Ramos (cell line): ENCODE results near the gene ADAMTSL2.

Experiments used
- in situ Hi-C: fragments of 300-500 bp; cut with MboI; formaldehyde crosslinking; loops from one replicate; pipeline ENCODE4 v1.14.3; 2022; ENCODE audit warnings: low sequenced_read_pairs; ENCODE audit not compliant: unreplicated experiment

ADAMTSL2 gene

GRCh38 chr9:133529874-133530273 is 4.6 kb upstream of the ADAMTSL2 start:
- in situ Hi-C loops: loop anchor here (10.0 kb wide), 1 partner anchor 475 kb away; no protein-coding TSS in a partner anchor

GRCh38 chr9:133531293-133531692 is 3.2 kb upstream of the ADAMTSL2 start:
- in situ Hi-C loops: loop anchor here (10.0 kb wide), 1 partner anchor 474 kb away; no protein-coding TSS in a partner anchor

DNA sequence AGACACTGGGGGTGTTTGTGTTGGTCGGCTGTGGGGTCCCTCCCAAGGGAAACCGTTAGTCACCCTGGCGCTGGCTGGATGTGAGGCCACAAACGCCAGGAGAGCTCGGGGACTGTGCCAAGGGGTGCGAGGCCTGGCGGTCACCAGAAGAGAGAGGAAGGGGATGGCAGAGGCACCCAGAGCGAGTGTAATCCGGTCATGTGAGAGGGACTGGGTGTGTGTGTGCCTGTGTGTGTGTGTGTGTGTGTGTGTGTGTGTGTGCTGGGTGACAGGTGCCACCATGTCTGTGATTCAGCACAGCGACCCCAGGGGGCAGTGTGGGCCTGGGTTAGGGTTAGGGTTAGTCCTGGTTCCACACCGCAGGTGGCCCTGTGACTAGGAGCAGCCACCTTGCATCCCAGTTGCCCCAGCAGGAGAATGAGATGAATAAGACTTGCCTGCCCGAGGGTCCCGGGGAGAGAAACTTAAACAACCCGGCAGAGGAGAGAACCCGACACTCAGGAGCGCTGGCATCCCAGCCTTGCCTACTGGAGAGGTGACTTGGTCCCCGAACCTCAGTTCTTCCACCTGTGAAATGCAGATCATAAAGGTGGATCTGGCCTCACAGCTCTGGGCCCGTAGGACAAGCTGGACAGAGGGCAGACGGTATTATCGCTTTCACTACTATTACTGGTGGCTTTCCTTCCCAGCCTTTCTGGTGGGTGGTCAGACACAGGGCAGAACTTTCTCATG is 1.4 kb upstream of the ADAMTSL2 start:
- in situ Hi-C loops: loop anchor here (10.0 kb wide), 1 partner anchor 472 kb away; no protein-coding TSS in a partner anchor

GRCh38 chr9:133533857-133534256 is 647 bp upstream of the ADAMTSL2 start:
- in situ Hi-C loops: loop anchor here (10.0 kb wide), 1 partner anchor 471 kb away; no protein-coding TSS in a partner anchor

DNA sequence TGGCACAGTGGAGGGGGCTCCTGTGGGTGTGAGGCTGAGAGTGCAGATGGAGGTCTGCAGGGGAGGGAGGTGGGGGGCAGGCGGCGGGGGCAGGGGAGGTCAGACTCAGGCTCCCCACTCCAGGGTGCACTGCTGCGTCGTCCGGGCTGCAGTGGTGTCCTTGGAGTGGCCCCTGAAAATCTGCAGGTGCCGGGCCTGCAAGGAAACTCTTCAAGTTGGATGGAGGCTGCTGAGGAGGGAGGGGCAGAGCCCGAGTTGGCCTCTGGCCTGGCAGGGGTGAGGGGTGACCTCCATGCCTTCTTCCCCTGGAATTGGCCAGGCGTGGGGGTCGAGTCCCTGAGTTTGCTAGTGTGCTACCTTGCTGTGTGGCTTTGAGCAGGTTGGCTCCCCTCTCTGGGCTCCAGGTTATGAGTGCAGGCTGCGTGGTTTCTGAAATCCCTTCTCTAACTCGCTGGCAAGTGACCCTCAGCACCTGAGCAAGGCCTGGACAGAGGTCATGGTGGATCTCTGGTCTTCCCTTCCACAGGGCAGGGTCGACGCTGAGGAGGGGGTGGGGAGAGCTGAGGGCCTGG is 888 bp downstream of the ADAMTSL2 start:
- in situ Hi-C loops: loop anchor here (5.0 to 10.0 kb wide), 2 partner anchors 182 to 469 kb away; no protein-coding TSS in a partner anchor

DNA sequence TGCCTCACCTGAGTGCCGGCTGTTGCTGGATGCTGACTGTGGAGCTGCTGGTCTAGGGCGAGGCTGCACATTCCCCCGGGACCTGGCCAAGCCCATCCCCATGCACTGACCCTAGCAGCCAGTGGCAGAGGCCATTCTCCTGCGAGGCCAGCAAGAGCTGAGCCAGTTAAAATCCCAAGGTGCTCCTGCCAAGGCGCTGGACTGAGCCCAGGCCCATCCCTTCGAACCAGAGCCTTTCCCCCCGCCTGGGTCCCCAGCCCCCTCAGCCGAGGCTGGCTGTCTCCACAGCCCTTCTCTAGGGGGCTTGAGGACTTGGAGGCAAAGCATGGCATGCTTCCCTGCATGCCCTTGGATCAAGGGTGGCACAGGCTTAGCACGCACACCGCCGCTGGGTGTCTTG is 1.6 kb downstream of the ADAMTSL2 start:
- in situ Hi-C loops: loop anchor here (5.0 to 10.0 kb wide), 2 partner anchors 181 to 469 kb away; no protein-coding TSS in a partner anchor

DNA sequence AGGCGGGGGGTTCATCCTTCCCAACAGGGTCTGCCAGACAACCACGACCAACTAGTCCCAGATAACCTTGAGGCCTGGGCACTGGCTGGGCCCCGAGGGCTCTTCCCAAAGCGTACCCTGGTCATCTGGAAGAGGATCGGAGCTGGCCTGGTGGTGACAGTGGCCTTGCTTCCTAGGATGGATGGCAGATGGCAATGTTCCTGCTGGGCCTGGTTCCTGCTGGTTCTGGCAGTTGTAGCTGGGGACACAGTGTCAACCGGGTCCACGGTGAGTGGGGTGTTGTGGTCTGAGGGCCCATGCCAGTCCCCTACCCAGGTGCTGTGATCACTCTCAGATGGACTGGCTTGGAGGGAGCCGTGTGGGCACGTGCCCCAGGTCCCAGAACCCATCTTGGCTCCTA is 2.0 kb downstream of the ADAMTSL2 start:
- in situ Hi-C loops: loop anchor here (5.0 to 10.0 kb wide), 2 partner anchors 181 to 468 kb away; no protein-coding TSS in a partner anchor

DNA sequence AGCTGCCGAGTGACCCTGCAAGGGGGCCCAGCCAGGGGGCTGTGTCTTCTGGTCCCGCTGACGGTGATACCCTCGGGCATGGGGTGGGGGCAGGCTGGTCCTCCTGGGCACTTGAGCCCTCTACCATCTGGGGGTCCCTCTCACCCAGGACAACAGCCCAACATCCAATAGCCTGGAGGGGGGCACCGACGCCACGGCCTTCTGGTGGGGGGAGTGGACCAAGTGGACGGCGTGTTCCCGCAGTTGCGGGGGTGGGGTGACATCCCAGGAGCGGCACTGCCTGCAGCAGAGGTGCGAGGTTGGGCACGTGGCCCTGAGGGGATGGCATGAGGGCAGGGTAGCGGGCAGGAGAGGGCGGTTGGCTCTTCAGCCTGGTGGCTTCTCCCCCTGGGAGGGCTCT is 2.8 kb downstream of the ADAMTSL2 start:
- in situ Hi-C loops: loop anchor here (5.0 to 10.0 kb wide), 2 partner anchors 180 to 468 kb away; no protein-coding TSS in a partner anchor

DNA sequence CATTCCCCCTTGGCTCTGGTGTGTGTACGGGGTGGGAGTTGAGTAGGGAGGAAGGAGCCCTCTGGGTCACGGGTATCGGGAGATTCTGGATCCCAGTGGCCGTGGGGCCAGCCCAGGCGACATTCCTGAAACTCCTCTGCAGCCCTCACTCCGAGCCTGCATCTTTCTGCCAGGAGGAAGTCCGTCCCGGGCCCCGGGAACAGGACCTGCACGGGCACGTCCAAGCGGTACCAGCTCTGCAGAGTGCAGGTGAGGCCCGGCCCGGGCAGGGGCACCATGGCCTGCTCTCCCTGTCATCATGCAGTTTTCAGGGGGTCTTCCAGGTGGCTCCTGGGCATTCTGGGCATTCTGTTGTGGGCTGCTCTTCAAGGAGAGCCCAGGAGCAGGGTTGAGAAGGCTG is 3.7 kb downstream of the ADAMTSL2 start:
- in situ Hi-C loops: loop anchor here (5.0 to 10.0 kb wide), 2 partner anchors 179 to 467 kb away; no protein-coding TSS in a partner anchor

GRCh38 chr9:133538851-133539833 is 4.6 kb downstream of the ADAMTSL2 start:
- in situ Hi-C loops: loop anchor here (5.0 to 10.0 kb wide), 2 partner anchors 178 to 466 kb away; no protein-coding TSS in a partner anchor

DNA sequence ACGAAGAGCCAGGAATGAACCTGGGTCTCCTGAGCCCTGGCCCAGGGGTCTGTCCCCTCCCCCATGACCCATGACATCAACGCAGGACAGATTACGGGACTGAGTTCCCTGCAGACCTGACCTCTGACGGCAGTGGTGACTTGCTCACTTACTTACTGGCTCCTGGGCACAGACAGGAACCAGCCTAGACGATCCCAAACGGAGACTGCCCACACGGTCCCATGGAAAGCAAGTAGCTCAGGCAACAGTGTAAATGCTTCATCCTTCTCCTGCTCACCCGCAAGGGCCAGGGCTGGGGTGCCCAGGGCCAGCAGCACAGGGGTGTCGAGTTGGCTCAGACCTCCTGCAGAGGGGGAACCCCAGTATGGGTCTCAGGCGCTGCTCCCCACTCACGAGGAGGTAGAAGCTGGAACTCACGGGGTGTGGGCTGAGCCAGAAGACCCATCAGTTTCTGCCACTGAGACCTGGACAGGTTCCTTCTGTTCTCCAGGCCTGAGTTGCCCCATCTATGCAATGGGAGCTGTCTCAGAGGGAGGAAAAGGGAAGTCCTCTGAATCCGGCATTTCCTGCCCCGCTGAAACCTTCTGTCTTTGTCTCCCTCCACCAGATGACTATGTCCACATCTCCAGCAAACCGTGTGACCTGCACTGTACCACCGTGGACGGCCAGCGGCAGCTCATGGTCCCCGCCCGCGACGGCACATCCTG is 5.6 kb downstream of the ADAMTSL2 start:
- in situ Hi-C loops: loop anchor here (5.0 to 10.0 kb wide), 2 partner anchors 177 to 465 kb away; no protein-coding TSS in a partner anchor

- in situ Hi-C loops: no loop called here
Measured at GRCh38 chr9:133540698-133541025, 6.2 kb downstream of the ADAMTSL2 start.

DNA sequence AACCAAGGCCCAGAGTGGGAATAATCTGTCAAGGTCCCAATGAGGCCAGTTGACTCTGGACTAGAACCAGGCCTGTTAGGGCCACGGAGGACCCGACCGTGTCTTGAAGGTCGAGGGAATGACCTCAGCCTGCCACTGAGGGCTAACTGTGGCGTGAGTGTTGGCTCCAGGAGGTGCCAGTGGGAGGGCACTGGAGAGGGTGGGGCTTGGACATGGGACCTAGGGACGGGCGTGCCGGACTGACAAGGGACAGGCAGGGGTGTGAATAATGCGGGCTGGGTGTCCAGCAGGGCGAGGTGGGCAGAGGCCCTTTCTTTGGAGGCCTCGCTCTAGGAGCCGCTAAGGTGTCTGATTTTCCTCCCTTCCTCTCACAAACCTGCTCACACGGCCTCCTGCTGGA is 7.5 kb downstream of the ADAMTSL2 start:
- in situ Hi-C loops: no loop called here

DNA sequence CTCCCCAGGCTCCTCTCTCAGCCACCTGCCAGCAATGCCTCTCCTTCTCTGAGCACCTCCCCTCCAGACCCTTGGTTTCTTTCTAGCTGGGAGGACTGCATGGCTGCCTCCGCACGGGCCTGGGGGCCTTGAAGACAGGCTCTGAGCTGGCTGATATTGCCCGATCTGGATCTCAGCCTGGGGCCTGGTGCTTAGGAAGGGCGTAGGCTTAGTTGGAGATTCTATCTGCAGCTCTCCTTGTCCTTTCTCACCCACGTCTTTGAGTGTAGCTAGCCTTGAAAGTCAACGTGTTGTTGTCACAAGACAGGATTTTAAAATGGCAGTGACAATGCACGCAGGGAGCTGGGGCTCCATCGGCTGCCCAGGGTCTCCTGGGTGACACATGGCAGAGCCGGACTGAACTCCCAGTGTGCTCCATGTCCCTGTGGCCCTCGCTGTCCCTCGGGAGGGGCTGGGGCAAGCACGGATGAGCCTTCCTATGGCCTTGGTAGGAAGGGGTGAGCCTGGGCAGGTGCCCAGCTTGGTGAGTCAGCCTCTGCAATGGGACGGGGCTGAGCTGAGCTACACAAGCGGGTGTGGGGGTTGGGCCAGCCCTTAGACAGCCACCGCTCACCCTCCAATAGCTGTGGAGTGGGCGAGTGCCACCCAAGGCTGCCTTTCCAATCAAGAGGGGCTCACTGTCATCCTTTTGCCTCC is 9.4 kb downstream of the ADAMTSL2 start:
- in situ Hi-C loops: no loop called here

DNA sequence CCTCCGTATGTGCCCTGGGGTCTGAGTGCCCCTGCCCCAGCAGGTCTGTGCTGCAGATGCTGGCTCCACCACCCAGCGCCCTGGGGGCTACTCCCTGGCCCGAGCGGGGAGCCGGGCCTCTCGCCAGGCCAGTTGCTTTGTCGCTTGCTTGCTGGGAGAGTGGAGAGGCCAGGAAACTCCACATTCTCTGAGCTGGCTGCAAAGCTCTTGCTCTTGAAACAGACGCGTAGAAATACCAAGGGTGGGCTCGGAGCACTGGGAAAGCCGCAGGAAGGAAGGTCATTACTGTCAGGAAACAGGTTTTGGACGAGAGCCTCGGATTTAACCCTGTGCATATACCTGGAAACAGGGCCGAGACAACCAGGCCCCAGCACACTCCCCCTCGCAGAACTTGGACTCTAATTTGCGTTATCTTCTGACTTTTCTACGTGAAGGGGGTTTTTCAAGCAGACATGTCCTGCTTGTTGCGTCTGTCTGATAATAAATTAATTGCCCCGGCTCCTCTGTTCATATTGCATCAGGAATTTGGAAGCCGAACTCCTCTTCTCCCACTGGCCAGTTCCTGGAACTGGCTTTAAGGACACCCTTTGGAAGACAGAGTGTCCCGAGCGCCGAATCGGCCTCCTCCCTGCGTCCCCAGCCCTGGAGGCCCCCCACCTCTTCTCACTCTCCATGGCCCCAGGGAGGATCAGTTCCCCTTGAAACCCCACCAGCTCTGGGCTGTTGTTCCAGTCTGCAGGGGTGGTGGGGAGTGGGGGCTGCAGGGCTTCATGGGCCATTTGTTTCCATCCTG is 11.2 kb downstream of the ADAMTSL2 start:
- in situ Hi-C loops: no loop called here

GRCh38 chr9:133546287-133546680 is 11.8 kb downstream of the ADAMTSL2 start:
- in situ Hi-C loops: no loop called here

GRCh38 chr9:133547116-133547515 is 12.6 kb downstream of the ADAMTSL2 start:
- in situ Hi-C loops: no loop called here

DNA sequence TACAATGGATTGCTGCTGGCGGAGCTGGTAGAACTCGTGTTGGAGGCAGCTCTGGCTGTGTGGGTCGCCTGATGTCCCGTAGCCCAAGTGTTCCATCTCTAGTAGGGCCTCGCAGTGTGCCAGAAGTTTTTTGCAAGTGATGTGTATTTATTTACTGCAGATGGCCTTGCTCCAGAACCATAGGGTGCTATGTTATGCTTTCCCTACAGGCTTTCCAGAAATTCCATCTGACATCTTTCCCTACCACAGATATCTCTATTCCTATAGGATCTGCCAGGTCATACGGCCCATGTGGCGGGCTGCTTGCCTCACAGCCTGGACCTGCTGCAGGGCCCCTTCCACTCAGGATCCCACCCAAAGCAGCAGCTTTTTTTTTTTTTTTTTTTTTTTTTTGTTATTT is 16.9 kb downstream of the ADAMTSL2 start:
- in situ Hi-C loops: no loop called here
